Mucosa of descending colon (tissue), 3 donors: Measurements from ENCODE around the gene LIMK1. TPM values are rescaled to one million over a fixed set of nuclear protein-coding genes. Genes with fewer than 3 reads are reported as not detected.
A peak's percentile ranks its signal among the peaks of the same experiment; 100 is the strongest.
"Not testable (repeated sequence)": the region's sequence is repeated elsewhere in the genome, so short reads cannot be mapped to it uniquely, and the experiment has no call there.

ENCODE experiments used
- ATAC-seq: fragments of 200-7000 bp; cut with Tn5 transposase; one replicate; pipeline ENCODE4 v1.9.1; 2020; ENCODE audit warnings: mild to moderate bottlenecking, moderate library complexity
- DNase-seq, 3 donors: peaks; one replicate each; pipeline ENCODE4 v3.0.0-alpha.2; 2020
- H3K36me3 ChIP-seq: fragments of 200-600 bp; one replicate; pipeline ENCODE4 v1.8.0; 2021; ENCODE audit warnings: low read depth, mild to moderate bottlenecking
- H3K4me1 ChIP-seq: fragments of 200-600 bp; one replicate; pipeline ENCODE4 v1.8.0; 2021; ENCODE audit warnings: low read depth, mild to moderate bottlenecking
- H3K4me3 ChIP-seq: fragments of 200-600 bp; one replicate; pipeline ENCODE4 v1.8.0; 2021; ENCODE audit warnings: mild to moderate bottlenecking
- H3K9me3 ChIP-seq: fragments of 200-600 bp; one replicate; pipeline ENCODE4 v1.8.0; 2021; ENCODE audit warnings: mild to moderate bottlenecking
- intact Hi-C, 2 donors: fragments of 100-400 bp; cut with DNase I in 1 of 2; cut with micrococcal nuclease in 1 of 2; formaldehyde crosslinking; loops; one replicate each; pipeline versions ENCODE4 v1.11.0 to v1.11.1; 2022; cut with DNase I, micrococcal nuclease
- total RNA-seq, 3 donors: library from RNA; stranded (reverse); fragmentation: NEBNext Ultra II Directional in 2 of 3; extraction: Animal tissue kit (Norgen Biotek cat#: 25700) in 2 of 3; gene quantifications; one replicate each; pipeline versions ENCODE4 v1.2.1 to v1.2.4, GENCODE V29; 2021 to 2023
- TF ChIP-seq, protein P1 (sequence below): fragments of 200-600 bp; IDR thresholded peaks from one replicate; pipeline ENCODE4 v1.8.0; 2022; ENCODE audit warnings: antibody characterized with exemption, mild to moderate bottlenecking
- donor health status: DM: no; HTN: no; CAD: no; lungs with moderate emphysema.
- donor health status: DM: no; HTN: no; CAD: no.
- donor health status: DM: no; HTN: yes; CAD: no.

Gene LIMK1
- total RNA-seq, 3 donors from 2014 or later, result 12.0 to 15.6 (median 12.1) TPM

DNA sequence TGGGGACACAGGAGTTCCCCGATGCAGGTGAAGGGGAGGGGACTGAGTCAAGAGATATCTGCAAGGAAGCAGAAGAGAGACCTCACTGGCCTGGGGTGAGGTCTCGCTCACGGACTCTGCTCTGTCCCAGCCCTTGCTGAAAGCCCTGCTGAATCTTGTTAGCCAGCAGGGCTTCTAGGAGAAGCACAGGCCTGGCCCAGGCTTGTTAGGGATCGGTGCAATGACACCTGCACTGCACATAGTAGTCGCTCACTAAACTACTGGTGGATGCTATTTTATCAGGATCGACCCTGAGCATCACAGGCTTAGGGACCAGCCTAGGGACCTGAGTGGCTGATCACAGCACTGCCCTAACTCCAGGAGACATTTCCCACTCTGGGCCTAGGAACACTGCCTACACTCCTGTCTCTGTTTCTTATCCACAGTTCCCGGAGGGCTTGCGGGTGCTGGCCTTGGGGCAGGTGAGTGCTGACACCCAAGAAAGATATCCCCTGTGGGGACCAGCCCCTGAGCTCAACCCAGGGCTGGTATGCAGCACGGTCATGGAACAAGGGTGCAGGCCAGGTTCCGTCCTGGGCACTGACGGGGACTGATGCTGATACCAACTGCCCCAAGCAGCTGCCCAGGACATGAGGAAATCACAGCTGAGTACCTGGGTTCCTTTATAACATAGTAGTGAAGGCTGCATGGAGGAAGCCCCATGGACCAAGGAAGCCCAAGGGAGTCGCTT lies 42.6 kb upstream of the LIMK1 start:
- ATAC-seq, result no peak
- TF ChIP-seq, protein P1, sequence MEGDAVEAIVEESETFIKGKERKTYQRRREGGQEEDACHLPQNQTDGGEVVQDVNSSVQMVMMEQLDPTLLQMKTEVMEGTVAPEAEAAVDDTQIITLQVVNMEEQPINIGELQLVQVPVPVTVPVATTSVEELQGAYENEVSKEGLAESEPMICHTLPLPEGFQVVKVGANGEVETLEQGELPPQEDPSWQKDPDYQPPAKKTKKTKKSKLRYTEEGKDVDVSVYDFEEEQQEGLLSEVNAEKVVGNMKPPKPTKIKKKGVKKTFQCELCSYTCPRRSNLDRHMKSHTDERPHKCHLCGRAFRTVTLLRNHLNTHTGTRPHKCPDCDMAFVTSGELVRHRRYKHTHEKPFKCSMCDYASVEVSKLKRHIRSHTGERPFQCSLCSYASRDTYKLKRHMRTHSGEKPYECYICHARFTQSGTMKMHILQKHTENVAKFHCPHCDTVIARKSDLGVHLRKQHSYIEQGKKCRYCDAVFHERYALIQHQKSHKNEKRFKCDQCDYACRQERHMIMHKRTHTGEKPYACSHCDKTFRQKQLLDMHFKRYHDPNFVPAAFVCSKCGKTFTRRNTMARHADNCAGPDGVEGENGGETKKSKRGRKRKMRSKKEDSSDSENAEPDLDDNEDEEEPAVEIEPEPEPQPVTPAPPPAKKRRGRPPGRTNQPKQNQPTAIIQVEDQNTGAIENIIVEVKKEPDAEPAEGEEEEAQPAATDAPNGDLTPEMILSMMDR, result no peak
- Histone ChIP-seq H3K4me1 (no peaks in the 10 kb centered on the region), H3K9me3 (no peaks in the 10 kb centered on the region), H3K36me3 (no peaks in the 10 kb centered on the region), H3K4me3 (no peak overlapping the region)
- intact Hi-C loops, result no loop called here
- peak in 2 of 3 donors; percentile 7 to 24 for DNase-seq

DNA sequence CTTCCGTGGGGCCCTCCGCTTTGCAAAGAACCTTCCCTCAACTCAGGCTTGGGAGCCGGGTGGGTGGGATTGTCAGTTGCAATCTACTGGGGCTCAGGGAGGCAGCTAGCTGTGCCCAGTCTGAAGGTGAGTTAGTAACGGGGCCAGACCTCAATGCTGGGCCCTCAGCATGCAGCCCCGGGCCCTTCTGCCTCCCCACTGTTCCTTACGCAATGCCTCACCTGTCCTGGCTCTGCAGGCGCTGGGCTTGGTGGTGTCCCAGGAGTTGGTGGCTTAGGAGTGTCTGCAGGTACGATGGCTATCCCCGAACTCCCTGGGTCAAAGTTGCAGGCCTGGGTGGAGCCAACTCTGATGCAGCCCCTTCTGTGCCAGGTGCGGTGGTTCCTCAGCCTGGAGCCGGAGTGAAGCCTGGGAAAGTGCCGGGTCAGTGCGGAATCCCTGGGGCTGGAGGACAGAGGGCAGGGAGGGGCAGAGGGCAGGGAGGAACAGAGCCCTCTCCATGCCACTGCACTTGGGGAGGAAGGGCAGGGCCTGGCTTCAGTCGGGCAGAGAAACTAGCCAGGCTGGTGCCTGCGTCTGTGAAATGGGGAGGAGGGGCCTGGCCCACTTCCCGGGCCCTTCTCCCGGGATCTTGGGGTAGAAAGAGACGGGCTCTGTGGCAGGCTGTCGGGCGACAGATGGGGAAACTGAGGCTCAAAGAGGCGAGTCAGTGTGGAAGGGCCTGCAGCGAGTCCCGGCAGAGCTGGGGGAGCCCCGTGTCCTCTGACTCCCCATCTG lies 40.7 kb upstream of the LIMK1 start:
- Histone ChIP-seq H3K4me3 (no peak overlapping the region), H3K4me1 (no peaks in the 10 kb centered on the region), H3K36me3 (no peaks in the 10 kb centered on the region), H3K9me3 (no peaks in the 10 kb centered on the region)
- intact Hi-C loops, result no loop called here
- TF ChIP-seq, protein P1, result no peak
- ATAC-seq (peak; percentile 23), DNase-seq (no peak)

DNA sequence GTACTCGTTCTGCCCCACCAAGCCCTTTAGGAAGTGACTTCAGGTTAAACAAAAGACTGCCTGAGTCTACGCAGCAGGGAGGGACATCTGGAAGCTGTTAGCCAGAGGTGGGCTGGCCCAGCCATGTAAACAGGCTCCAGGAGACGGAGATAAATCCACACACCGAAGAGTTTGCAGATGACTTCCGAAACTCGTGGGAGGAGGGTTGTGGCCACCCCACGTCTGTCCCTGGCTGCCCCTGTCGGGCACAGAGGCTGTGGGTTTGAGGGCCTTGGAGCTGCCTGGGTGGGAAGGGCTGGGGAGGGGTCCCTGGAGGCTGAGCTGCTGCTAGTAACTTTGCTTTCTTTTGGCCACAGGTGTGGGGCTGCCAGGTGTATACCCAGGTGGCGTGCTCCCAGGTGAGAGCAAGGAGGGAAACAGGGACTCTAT lies 40.1 kb upstream of the LIMK1 start:
- TF ChIP-seq, protein P1, result no peak
- DNase-seq (no peak), ATAC-seq (peak; percentile 28)
- Histone ChIP-seq H3K4me1 (no peaks in the 10 kb centered on the region), H3K4me3 (no peak overlapping the region), H3K36me3 (no peaks in the 10 kb centered on the region), H3K9me3 (no peaks in the 10 kb centered on the region)
- intact Hi-C loops, result no loop called here

DNA sequence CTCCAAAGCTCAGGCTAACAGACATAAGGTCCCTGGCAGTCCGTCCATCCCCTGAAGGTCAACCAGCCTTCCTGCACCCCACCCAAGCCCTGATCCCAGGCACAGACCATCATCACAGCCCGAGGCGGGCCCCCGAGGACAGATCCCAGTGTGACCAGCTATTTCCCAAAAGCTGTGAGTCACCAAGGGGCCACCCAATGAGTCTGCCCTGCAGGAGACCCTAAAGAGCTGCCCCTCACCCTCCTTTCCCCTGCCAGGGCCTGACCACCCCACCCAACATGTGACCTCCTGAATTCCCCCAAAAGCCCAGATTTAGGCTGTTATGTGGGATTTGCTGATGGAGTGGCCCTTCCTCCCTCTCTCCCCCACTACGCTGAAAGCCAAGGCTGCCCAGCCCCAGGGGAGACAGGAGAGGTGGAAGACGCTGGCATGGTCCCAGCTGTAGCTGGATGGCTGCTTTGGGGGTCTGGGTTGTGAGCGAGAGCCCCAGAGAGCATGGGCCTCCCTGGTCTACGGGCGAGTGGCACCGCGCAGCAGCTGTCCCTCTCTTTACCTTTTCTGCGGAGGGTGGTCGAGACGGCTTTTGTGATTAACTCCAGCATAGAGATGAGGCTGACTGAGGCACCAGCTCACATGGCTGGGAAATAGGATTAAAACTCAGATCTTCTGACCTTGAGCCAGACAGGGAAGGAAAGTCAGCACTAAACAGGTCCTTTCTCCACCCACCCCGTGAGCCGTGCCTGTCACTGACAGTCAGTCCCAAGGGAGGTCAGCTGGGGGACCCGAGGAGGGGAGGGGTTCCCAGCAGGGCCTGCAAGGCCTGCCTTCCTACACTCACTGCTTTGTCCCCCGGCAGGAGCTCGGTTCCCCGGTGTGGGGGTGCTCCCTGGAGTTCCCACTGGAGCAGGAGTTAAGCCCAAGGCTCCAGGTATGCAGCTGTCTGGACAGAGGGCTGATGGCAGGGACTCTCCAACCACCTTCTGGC lies 38.9 kb upstream of the LIMK1 start:
- Histone ChIP-seq H3K4me1 (no peaks in the 10 kb centered on the region), H3K36me3 (no peaks in the 10 kb centered on the region), H3K9me3 (no peaks in the 10 kb centered on the region), H3K4me3 (no peak overlapping the region)
- ATAC-seq, result no peak
- peak in 1 of 3 donors; percentile 15 for DNase-seq
- intact Hi-C loops, result no loop called here
- TF ChIP-seq, protein P1, result no peak

DNA sequence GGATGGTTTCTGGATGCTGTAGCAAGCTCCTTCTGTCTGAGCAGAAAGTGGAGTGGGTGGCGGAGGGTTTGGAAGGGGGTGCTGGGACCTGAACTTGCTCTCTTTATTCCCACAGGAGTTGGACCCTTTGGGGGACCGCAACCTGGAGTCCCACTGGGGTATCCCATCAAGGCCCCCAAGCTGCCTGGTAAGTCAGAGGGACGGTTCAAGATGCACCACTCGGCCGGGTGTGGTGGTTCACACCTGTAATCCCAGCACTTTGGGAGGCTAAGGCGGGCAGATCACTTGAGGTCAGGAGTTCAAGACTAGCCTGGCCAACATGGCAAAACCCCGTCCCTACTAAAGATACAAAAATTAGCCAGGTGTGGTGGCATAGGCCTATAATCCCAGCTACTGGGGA lies 37.0 kb upstream of the LIMK1 start:
- not testable (repeated sequence) for H3K36me3 ChIP-seq

More for the DNA sequence above, 37.0 kb upstream of the LIMK1 start:
- H3K4me3 ChIP-seq, H3K4me1 ChIP-seq, intact Hi-C loops, ATAC-seq, H3K9me3 ChIP-seq: not testable (repeated sequence)
- peak in 2 of 3 donors; percentile 9 to 25 for DNase-seq
